ENCODE results near the gene FAM180A.
"Not testable (repeated sequence)": the region's sequence is repeated elsewhere in the genome, so short reads cannot be mapped to it uniquely, and the experiment has no call there.

FAM180A gene

DNA sequence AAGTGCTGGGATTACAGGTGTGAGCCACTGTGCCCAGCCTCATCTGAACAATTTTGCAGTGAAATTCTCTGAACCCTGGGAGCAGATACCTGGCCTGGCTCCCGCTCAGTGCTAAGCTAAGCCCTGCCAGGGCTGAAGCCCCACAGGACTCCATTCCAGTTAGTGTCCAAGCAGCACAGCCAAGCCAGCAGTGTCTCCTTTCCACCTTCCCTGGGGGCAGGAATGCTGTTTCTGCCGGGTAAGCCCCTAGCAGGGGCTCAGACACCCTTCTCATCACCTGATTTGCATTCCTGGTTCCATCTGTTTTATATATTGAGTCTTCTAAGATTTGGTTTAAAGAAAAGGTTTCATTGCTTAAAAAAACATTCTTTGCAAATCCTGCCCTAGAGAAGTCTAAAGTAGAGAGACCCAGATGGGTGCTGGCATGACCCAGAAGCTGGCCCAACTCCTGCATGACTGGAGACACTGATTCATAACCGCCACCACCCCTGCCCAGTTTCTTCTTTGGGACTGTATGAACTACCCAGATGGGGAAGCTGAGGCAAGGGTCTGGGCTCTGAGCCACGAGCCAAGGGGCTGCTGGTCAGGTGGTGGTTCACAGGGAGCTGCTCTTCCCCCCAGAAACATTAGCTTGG lies 34.7 kb downstream of the FAM180A start:
- DNase-seq (ENCODE audit: low read depth) = no peak

DNA sequence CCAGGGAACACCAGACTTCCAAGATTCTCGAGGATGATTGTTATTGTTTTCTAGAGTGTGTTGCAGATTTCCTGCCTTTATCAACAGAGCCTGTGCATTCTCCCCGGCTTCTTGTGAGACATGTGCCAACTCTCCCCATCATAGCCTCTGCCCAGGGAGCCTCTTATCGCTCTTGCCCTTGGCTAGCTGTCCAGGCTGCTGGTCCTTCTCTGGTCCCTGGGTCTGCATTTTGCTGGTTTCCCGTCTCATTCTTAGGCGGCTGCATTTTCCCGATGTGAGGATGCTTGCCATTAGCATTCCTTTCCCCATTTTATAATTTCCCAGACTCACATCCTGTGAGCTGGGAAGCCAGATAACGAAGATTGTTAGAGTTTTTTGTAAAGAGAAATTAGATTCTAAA lies 35.8 kb downstream of the FAM180A start:
- DNase-seq (ENCODE audit: low read depth) = no peak

DNA sequence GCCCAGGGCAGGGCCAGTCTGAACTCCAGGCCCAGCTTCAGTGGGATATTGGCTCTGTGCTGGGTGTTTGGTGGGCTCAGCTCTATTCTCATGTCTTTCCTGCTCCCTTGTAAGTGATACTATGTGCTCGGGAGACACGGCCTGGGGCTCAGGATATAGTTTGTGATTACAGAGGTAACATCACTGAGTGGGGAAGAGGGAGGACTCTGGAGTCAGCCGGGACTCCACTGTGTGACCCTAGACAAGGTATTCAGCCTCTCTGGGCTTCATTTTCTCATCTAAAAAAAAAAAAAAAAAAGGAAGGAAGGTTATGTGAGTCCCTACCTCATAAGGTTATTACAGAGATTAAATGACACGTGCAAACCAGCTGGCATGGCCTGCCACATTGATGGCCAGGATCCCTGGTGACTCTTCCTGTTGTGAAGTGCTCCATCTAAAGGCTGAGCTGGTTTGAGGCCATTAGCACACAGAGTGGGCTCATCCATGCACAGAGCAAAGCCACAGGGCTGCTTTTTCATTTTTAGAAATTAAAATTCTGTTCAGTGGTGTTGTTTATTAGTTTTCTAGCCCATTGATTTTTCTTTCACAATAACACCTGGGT lies 36.3 kb downstream of the FAM180A start:
- DNase-seq (ENCODE audit: low read depth) = no peak

DNA sequence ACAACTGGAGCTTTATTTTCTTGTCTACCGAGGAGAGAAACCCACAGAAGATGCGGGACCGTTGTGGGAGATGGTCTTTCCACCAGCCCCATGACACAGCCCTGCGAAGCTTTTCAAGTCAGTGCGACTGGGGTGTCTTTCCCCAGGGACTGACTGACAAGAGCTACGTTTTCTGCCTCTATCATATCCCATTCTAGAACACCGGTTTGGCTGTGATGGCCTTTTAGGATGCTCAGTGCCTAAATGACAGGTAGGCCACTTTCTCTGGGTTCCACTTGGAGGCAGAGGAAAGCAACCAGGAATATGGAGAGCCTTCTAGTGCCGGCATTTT lies 37.5 kb downstream of the FAM180A start:
- no peak for DNase-seq (ENCODE audit: low read depth)

- no peak for DNase-seq (ENCODE audit: low read depth)
These were observed 38.0 kb downstream of the FAM180A start for GRCh38 chr7:135710417-135711138.

DNA sequence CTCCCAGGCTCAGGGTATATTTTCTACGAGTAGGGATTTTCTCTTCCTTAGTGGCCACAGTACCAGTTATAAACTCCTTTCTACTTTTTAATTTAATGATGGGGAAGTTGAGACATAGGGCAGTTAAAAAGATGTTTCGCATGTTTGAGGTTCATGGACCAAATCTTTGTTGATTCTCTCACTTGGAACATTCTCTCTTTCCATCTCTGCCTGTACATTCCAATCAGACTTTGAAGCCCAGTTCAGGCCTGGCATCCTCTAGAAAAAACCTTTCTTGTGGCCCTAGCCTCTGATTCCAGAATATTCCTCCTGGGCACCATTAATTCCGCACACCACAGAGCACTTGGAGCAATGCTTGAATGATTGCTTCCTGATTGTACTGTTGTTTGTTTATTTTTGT lies 39.1 kb downstream of the FAM180A start:
- no peak for DNase-seq (ENCODE audit: low read depth)

DNA sequence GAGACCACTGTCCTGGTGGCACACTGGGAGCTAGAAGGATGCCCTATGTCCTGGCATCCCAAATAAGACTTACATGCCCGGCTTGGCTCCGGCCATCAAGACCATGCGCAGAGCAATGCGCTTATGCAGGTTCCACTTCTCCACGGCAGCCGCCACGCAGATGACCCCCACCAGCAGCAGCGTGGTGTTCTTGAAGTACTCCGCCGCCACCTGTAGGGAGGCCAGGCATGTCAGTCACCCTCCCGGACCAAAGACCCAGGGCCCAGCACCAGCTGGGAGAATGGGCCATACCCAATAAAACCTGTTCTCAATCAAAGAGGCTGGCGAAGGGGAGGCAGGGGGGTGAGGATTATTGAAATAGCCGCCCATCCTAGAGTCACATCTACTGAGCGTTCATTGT lies 40.6 kb downstream of the FAM180A start:
- DNase-seq (ENCODE audit: low read depth) = no peak

DNA sequence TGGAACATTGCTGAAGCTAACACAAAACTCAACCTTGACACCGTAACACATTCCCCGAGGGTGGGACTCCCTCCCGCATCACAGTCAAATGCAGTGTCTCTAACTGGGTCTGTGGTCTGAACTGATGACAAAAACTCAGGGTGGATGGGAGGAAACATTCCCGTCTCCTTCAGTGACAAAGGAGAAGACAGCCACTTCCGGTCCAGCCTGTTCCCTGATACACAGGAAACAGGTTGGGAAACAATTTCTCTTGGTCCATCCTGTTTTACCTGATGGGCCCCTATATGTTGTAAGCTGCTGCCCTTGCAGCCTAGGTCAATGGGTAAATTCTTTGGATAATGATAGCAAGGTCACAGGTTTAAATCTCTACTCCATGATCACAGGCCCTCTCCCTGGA lies 41.0 kb downstream of the FAM180A start:
- DNase-seq (ENCODE audit: low read depth) = no peak

DNA sequence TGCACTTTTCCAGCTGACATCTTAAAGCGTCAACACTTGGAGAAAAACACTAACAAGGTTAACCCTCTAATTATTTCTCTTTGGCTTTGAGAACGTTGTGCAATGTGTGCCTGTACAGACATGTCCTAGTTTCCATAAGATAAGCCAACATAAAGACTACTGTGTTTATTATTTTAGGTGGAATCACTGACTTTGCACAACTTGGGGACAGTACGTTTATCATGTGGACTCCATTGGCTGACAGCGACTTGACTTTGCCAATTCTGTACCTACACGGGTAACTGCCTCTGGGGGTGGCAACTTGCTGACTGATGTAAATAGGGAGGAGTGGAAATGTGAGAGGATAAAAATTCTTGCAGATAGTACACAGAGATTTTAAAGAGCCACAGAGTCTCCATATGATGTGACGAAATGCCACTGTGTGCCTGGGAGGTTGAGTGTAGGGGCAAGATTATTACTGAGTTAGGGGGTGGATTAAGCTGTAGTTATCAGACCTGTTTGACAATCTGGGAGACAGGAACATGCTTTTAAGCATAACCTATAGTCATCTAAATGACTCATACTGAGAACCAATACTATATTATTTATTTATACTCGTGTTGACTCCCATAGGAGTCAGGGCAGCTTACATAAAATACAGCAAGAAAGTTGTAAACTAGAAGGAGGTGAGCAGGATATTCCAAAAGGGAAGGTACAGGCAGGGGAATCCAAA lies 41.6 kb downstream of the FAM180A start:
- no peak for DNase-seq (ENCODE audit: low read depth)

- DNase-seq (ENCODE audit: low read depth) = no peak
These were observed 42.4 kb downstream of the FAM180A start for GRCh38 chr7:135706038-135706742.

GRCh38 chr7:135704698-135705097 lies 43.9 kb downstream of the FAM180A start:
- no peak for DNase-seq (ENCODE audit: low read depth)

- no peak for DNase-seq (ENCODE audit: low read depth)
These were observed 44.5 kb downstream of the FAM180A start for GRCh38 chr7:135704074-135704473.

DNA sequence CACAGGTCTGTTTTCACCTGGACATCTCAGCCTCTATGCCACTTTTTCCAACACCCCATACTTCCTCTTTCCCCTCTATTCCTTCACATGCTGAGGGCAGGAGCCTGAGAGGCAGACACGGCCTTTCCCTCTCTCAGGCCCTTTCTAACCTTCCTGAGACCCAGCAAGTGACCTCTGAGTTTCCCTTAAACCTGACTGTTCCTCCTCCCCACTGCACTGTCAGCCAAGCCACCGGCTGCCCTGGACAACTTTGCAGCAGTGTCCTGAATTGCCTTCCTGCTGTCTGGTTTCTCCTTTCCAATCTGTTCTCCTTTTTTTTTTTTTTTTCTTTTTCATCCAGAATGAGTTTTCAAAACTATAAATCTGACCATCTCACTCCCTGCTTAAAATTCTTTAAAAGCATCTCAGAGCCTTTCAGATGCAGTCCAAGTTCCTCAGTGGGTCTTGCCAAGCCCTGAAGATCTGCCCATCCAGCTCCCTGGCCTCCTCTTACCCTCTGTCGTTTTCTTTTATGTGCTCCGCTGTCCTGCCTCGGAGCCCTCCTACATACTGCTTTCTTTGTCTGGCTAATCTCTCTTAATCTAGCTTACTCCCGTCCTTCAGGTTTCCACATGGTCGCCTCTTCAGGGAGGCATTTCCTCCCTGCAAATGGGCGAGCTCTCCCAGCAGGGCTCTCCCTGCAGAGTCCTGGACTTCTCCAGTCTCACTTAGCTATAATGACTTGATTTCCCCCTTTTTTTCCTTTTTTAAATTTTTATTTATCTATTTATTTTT lies 51.1 kb downstream of the FAM180A start:
- DNase-seq (ENCODE audit: low read depth) = no peak

DNA sequence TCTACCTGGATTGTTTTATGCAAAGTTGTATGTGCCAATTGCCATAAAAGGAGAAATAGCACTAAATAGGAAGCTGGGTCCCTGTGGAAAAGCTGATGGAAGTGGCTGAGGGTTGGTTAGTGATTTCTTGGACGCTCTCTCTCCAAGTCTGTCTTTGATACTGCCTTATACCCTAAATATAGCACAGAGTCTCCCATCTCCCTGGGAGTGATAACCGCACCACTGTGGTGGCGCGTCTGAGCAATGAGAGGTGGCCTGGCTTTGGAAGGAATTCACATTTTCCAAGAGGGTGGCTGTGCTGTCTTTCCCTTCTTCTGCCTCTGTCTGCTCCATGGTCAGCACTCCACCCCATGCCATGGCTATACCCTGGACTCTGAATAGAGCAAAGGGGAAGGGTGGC lies 55.1 kb downstream of the FAM180A start:
- DNase-seq (ENCODE audit: low read depth) = no peak

DNA sequence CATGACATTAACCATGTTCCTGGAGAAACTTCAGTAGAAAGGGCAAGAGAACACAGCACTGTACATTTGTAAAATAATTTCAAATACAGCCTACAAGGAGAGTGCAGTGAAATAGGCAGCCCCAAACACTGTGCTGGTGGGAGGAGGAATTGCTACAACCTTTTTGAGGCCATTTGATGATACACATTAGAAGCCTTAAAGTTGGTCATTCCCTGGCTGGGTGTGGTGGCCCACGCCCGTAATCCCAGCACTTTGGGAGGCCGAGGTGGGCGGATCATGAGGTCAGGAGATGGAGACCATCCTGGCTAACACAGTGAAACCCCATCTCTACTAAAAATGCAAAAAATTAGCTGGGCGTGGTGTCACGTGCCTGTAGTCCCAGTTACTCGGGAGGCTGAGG lies 56.0 kb downstream of the FAM180A start:
- DNase-seq (ENCODE audit: low read depth) = not testable (repeated sequence)

- DNase-seq (ENCODE audit: low read depth) = no peak
These were observed 56.6 kb downstream of the FAM180A start for GRCh38 chr7:135692055-135692454.

- DNase-seq (ENCODE audit: low read depth) = no peak
These were observed 58.0 kb downstream of the FAM180A start for GRCh38 chr7:135690566-135690965.

DNA sequence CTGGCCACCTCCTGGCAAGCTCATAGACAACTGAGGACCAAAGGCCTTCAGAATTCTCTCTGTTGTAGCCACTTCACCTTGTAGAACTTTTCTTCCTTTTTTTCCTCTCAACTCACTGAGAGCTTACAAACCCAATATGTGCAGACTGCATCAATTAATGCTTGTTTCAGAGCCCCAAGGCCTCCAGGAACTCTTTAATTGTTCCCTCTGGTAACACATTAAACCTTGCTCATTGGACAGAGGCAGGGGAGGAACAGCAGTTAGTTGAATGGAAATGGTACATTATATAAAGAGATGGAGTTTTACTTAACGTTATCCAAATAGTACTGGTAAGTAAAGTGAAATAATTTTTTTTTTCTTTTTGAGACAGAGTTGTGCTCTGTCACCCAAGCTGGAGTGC lies 61.1 kb downstream of the FAM180A start:
- no peak for DNase-seq (ENCODE audit: low read depth)

DNA sequence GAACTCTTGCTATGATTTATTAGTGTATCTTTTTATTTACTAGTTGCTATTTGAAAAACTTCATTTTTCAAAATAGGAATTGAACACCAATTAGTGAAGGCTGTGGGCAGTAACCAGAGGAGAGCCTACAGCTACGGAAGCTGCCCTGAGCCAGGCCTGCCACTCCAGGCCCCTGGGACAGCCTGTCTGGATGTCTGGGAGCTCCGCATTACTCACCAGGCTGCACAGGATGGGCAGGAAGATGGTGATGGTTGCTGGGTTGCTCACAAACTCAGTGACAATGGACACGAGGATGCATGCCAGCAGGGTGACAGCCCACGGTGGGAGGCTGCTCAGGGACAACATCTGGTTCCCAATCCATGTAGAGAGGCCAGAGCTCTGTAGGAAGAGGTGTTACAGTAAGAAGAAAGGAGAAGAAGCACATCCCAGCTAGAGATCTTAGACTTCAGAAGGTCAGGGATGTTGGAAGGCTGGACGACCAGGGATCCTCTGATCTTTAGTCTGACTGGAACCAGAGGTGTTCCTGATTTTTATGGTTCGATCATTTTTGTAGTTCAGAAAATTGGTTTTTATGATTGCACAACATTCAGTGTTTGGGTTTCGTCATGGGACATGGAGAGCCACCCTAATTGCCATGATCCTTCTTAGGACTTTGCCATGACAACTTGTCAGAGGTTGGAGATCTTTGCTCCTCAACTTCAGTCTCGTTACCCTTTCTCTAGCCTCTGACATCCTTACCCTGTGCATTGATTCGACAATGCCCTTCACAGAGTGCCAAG lies 63.1 kb downstream of the FAM180A start:
- DNase-seq (ENCODE audit: low read depth) = no peak

- DNase-seq (ENCODE audit: low read depth) = no peak
These were observed 63.9 kb downstream of the FAM180A start for GRCh38 chr7:135684699-135685098.

GRCh38 chr7:135684136-135684535 lies 64.5 kb downstream of the FAM180A start:
- no peak for DNase-seq (ENCODE audit: low read depth)
